Esophagus (tissue), 2 donors: ENCODE measurements around the gene PARP6. TPM values are rescaled to one million over a fixed set of nuclear protein-coding genes. Genes with fewer than 3 reads are reported as not detected.

Source experiments
- H3K27ac ChIP-seq, 2 donors: one replicate each; pipeline ENCODE4 v1.5.1; 2013; ENCODE audit warnings: low read depth in 2 of 2, mild to moderate bottlenecking in 2 of 2, inconsistent platforms in 1 of 2, low read length in 1 of 2, moderate library complexity in 1 of 2
- H3K27me3 ChIP-seq, 2 donors: one replicate each; pipeline ENCODE4 v1.6.1; 2013; ENCODE audit warnings: low read length in 2 of 2, control low read depth in 1 of 2, mild to moderate bottlenecking in 1 of 2; ENCODE audit not compliant: insufficient read depth in 2 of 2, control insufficient read depth in 1 of 2
- H3K36me3 ChIP-seq, 2 donors: one replicate each; pipeline ENCODE4 v1.6.1; 2013; ENCODE audit warnings: low read length in 1 of 2; ENCODE audit not compliant: control insufficient read depth in 2 of 2, insufficient read depth in 2 of 2
- H3K4me1 ChIP-seq, 2 donors: one replicate each; pipeline ENCODE4 v1.6.1; 2013; ENCODE audit warnings: low read length in 1 of 2; ENCODE audit not compliant: control insufficient read depth in 2 of 2, insufficient read depth in 2 of 2
- H3K4me3 ChIP-seq, 2 donors: one replicate each; pipeline ENCODE4 v1.5.1; 2013; ENCODE audit warnings: low read length in 2 of 2, mild to moderate bottlenecking in 2 of 2, low read depth in 1 of 2, moderate library complexity in 1 of 2
- H3K9me3 ChIP-seq, 2 donors: one replicate each; pipeline ENCODE4 v1.6.1; 2013; ENCODE audit warnings: mild to moderate bottlenecking in 2 of 2, low read depth in 1 of 2, low read length in 1 of 2, moderate library complexity in 1 of 2; ENCODE audit not compliant: control insufficient read depth in 2 of 2, insufficient read depth in 1 of 2
- WGBS, 2 donors: extraction: QIAGEN DNeasy Blood & Tissue Kit; methylation state at CpG; one replicate each; pipeline ENCODE4 v1.1.7; 2013; 5-methylcytosine and 5-hydroxymethylcytosine counted together
- polyA plus RNA-seq, 2 donors: library from polyadenylated mRNA; stranded (reverse); fragments of 200-250 nt; gene quantifications; one replicate each; pipeline ENCODE4 v1.2.3, GENCODE V29; 2013
- donor health status: healthy with polysubstance abuse.
- donor health status: Bipolar disorder and iron deficiency.

Gene PARP6
- polyA plus RNA-seq, 2 donors = 28.4 to 52.3 TPM

DNA sequence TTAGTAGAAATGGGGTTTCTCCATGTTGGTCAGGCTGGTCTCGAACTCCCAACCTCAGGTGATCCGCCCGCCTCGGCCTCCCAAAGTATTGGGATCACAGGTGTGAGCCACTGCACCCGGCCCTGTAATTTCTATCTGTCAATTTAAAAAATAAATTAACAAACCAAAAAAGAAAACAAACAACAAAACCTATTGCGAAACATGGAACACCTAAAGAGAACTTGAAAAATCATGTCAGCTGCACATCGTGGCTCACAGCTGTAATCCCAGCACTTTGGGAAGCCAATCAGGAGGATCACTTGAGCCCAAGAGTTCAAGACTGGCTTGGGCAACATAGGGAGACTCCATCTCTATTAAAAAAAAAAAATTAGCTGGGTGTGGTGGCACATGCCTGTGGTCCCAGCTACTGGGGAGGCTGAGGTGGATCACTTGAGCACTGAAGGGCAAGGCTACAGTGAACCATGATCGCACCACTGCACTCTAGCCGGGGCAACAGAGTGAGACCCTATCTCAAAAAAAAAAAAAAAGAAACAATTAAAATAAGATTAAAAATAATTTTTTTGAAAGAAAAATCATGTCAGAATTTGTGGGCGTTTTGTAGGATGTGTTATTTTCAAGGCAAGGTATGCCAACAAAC lies 19.6 kb downstream of the PARP6 start:
- no peaks in the 10 kb centered on the region for H3K4me1 ChIP-seq

DNA sequence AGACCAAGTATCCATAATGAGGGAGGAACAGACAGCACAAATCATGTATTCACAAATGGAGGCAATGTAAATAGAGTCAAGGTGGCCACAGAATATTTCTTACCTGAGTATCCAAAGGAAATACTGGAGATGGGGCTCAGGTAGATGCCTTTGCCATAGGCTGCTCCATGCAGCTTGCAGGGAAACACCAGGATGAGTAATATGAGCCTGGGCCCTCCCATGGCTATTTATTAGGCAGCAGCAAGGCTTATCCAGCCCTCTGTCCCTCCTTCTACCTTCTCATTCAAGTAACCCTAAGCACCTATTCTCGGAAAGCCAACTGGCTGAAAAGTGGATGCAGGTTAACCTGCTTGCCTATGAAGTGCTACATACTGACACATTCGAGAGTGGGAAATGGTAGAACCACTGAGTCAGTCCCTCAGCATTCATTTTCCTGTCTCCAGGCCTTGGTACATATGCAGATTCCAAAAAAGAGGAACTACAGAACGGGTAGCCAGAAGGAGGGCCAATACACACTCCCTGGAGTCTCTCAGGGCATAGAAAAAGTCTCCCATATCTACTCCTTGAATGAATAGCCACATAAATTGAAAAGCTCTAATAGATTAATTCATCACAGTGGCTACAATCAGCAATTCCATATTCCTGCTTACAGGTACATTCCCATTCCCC lies 23.1 kb downstream of the PARP6 start:
- no peaks in the 10 kb centered on the region for H3K27me3 ChIP-seq
- no peak overlapping the region for H3K27ac ChIP-seq
- peaks cover 9 to 13% of the 10 kb centered on the region in 2 donors for H3K36me3 ChIP-seq
- no peaks in the 10 kb centered on the region for H3K9me3 ChIP-seq
- H3K4me3 ChIP-seq = no peak overlapping the region
- no peaks in the 10 kb centered on the region for H3K4me1 ChIP-seq
- WGBS, 2 donors = 72 to 88% methylated on average over 3 of the region's 3 CpGs

More for the DNA sequence above, 19.6 kb downstream of the PARP6 start:
- no peak overlapping the region for H3K4me3 ChIP-seq
- no peaks in the 10 kb centered on the region for H3K27me3 ChIP-seq
- 91 to 95% methylated on average over 10 of the region's 10 CpGs for WGBS, 2 donors
- H3K36me3 ChIP-seq = peaks cover 12 to 19% of the 10 kb centered on the region in 2 donors
- H3K9me3 ChIP-seq = no peaks in the 10 kb centered on the region
- no peak overlapping the region for H3K27ac ChIP-seq

DNA sequence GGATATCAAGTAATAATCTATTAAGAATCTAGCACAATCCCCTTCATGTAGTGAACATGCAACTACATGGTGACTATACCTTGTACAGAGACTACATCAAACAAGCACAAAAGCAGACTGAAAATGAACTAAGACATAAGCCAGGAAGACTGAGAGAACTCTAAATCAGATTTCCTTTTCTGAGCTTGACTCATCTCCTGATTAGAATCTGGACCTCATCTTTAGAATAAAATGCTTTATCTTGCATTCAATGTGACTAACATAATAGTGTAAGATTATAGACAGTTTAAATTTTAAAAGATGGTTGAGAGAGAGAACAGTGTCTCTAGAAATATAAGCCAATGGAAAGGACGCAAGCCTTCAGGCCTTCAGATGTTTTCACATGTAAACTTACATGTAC lies 23.8 kb downstream of the PARP6 start:
- Histone ChIP-seq H3K4me3 (no peak overlapping the region), H3K4me1 (no peaks in the 10 kb centered on the region), H3K9me3 (no peaks in the 10 kb centered on the region), H3K27me3 (no peaks in the 10 kb centered on the region), H3K27ac (no peak overlapping the region), H3K36me3 (peaks cover 10 to 16% of the 10 kb centered on the region in 2 donors)
- WGBS, 2 donors = 91 to 95% methylated on average over 1 of the region's 1 CpG

DNA sequence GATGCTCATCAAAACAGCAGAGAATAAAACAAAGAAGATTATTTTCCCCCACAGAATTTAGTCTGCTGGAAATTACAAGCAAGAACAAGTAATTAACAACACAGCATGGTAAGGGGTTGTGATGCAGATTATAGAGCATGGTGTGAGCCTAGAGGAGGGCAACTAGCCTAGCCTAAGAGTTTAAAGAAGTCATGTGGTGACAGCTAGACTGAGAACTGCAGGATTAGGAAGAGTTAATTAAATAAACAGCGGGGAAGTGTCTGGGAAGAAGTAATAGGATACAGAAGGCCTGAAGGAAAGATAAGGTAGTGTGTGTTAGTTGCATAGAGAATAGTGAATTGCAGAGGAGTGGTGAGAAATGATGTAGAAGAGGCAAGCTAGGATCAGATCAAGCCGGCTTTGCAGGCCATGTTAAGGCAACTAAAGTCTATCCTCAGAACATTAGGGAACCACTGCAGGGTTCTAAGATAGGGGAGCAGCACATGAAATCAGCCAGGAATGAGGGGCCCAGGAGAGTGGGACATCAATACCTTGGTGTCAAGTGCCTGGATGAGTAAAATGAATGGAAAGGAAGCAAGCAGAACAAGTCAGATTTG lies 29.5 kb downstream of the PARP6 start:
- Histone ChIP-seq H3K9me3 (no peaks in the 10 kb centered on the region), H3K4me3 (no peak overlapping the region), H3K27me3 (no peaks in the 10 kb centered on the region), H3K4me1 (peaks cover 0 to 1% of the 10 kb centered on the region in 2 donors), H3K36me3 (peaks cover 16 to 18% of the 10 kb centered on the region in 2 donors), H3K27ac (no peak overlapping the region)
- 61 to 69% methylated on average over 2 of the region's 2 CpGs for WGBS, 2 donors

DNA sequence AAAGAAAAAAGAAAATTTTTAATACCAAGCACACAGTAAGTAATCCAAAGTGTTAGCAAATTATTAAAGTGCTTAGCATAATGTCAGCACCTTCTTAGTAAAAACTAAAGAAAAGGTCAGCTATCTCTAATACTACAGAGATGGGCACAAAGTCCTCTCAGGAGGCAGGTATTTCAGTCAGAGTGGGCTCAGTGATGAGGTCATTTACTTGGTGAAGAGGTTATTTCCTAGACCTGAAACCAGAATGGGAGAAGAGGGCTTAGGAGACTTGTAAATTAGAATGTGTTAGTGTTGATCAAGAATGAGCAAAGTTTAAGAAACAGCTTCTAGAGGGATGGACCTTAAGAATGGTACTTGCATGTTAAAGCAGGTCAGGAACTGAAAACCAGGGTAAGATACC lies 32.7 kb downstream of the PARP6 start:
- Histone ChIP-seq H3K9me3 (no peaks in the 10 kb centered on the region), H3K4me3 (no peak overlapping the region), H3K27ac (no peak overlapping the region), H3K27me3 (no peaks in the 10 kb centered on the region), H3K36me3 (peaks cover 16 to 17% of the 10 kb centered on the region in 2 donors), H3K4me1 (peaks cover 0 to 8% of the 10 kb centered on the region in 2 donors)

DNA sequence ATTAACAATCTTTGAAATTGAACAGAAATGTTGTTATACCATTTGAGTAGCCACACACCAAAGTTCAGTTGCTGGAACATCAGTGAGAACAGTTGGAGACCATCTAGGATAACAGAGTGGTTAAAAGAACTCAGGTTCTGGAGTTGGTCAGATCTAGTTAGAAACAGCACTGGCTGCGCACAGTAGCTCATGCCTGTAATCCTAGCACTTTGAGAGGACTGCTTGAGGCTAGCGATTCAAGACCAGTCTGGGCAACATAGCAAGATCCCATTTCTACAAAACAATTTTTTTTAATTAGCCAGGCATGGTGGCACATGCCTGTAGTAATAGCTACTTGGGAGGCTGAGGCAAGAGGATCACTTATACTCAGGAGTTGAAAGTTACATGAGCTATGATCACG lies 33.8 kb downstream of the PARP6 start:
- Histone ChIP-seq H3K27ac (no peak overlapping the region), H3K4me1 (peaks cover 0 to 8% of the 10 kb centered on the region in 2 donors), H3K36me3 (peaks cover 12 to 14% of the 10 kb centered on the region in 2 donors), H3K9me3 (no peaks in the 10 kb centered on the region), H3K27me3 (no peaks in the 10 kb centered on the region), H3K4me3 (no peak overlapping the region)
- 96 to 98% methylated on average over 3 of the region's 3 CpGs for WGBS, 2 donors

DNA sequence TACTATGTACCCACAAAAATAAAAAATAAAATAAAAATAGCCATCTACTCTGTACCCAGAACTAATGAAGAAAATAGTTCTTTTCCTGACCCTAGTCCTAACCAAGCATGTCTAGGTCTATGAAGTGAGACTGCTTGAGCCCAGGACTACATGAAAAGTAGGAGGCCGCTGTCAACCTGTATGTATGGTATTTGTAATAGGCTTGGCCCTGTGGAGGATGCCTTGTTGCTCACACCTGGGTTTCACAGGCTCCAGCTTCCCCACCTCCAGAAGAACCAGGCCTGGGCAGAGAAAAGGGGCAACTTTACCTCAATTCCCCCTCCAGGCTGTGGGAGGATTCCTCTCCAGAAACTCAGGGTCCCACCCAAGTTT lies 34.5 kb downstream of the PARP6 start:
- 86 to 100% methylated on average over 1 of the region's 1 CpG for WGBS, 2 donors
- Histone ChIP-seq H3K27me3 (no peaks in the 10 kb centered on the region), H3K4me3 (no peak overlapping the region), H3K4me1 (peaks cover 0 to 8% of the 10 kb centered on the region in 2 donors), H3K36me3 (peaks cover 9 to 11% of the 10 kb centered on the region in 2 donors), H3K27ac (peak overlapping the region; percentile 49 to 74), H3K9me3 (no peaks in the 10 kb centered on the region)

DNA sequence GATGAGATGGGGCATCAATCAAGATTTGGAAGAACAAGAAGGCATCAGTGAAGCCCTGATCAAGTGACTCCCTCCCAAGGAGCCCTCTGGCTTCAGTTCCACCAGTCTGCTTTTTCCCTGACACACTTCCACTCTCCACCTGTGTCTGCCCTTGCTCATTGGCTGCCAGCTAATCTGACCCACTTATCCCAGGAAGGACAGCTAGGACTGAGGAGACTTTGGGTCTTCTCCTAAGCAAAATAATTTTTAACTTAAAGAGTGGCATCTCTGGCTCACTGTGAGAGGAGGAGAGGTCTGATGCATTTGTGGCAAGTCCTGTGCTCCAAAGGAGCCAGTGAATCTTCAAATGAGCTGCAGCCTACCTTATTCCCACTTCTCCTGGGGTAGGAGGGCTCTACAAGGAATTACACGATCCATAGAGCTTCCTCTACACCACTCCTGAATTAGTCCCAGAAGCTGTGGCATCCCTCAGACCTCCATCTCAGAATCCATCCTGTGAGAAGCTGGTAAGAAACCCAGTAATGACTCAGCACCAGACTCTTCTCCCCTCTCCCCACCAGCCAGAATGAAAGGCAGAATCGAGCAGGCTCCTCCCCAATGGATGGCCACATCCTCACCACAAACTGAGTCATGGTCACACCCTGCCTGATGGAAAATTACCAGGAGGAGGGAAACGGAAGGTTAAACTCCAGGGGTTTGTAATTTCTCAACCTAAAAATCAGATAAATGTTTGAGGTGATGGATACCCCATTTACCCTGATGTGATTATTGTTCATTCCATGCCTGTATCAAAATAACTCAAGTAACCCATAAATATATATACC lies 35.1 kb downstream of the PARP6 start:
- H3K27ac ChIP-seq = peak overlapping the region; percentile 19 to 62
- H3K27me3 ChIP-seq = no peaks in the 10 kb centered on the region
- peaks cover 0 to 8% of the 10 kb centered on the region in 2 donors for H3K4me1 ChIP-seq
- WGBS, 2 donors = 20 to 28% methylated on average over 3 of the region's 3 CpGs
- peaks cover 6 to 9% of the 10 kb centered on the region in 2 donors for H3K36me3 ChIP-seq
- H3K9me3 ChIP-seq = no peaks in the 10 kb centered on the region
- H3K4me3 ChIP-seq = no peak overlapping the region

DNA sequence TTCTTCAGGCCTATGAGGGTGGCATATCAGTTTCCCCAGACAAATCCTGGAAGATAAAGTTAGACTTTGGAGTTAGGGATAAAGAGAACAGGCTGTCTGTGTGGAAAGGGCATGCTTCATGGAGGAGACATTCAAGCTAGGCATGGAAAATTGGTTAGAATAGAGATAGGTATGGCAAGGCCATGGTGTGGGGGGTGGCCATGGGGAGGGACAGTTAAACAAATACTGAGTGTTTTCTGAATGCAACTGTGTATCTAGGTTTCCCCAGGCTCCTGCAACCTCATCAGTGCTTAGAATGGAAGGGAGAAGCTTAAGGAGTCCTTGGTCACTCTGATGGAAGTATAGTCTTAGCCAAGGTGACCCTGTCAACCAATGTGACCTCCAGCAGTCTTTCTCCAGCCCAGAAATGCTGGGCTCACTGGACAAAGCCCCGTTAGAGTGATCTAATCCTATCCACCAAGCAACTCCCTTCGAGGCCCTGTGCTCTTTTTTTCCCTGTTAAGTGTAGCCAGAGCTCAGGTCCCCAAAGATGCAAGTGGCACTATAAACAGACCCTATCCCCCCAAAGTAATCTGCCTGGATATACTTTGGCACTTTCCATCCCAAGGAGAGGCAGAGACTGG lies 35.9 kb downstream of the PARP6 start:
- Histone ChIP-seq H3K27me3 (no peaks in the 10 kb centered on the region), H3K4me1 (peaks cover 0 to 8% of the 10 kb centered on the region in 2 donors), H3K36me3 (peaks cover 2 to 3% of the 10 kb centered on the region in 2 donors), H3K9me3 (no peaks in the 10 kb centered on the region), H3K4me3 (no peak overlapping the region), H3K27ac (peak overlapping the region; percentile 19 to 62)
- 89 to 92% methylated on average over 2 of the region's 2 CpGs for WGBS, 2 donors
